Heart right ventricle (tissue), 16 donors: ENCODE results near the gene CPT2. TPM values are rescaled to one million over a fixed set of nuclear protein-coding genes. Genes with fewer than 3 reads are reported as not detected.

ENCODE experiments used
- ATAC-seq, 8 donors: fragments of 200-7000 bp; cut with Tn5 transposase; one replicate each; pipeline ENCODE4 v1.9.1; 2020; ENCODE audit warnings: mild to moderate bottlenecking in 8 of 8, moderate library complexity in 8 of 8, moderate number of reproducible peaks in 1 of 8
- DNase-seq, 2 donors: peaks; one replicate each; pipeline ENCODE4 v3.0.0-alpha.2; 2020
- H3K27ac ChIP-seq, 10 donors: fragments of 200-600 bp; sonication (generic) in 2 of 10; one replicate each; pipeline versions ENCODE4 v1.5.0 to v1.8.0; 2020 to 2022; ENCODE audit warnings: mild to moderate bottlenecking in 3 of 10
- H3K27me3 ChIP-seq, 7 donors: fragments of 200-600 bp; one replicate each; pipeline ENCODE4 v1.8.0; 2021 to 2022; ENCODE audit warnings: mild to moderate bottlenecking in 2 of 7
- H3K36me3 ChIP-seq, 9 donors: fragments of 200-600 bp; sonication (generic) in 1 of 9; one replicate each; pipeline versions ENCODE4 v1.5.0 to v1.8.0; 2020 to 2022; ENCODE audit warnings: mild to moderate bottlenecking in 2 of 9
- H3K4me1 ChIP-seq, 9 donors: fragments of 200-600 bp; sonication (generic) in 1 of 9; one replicate each; pipeline versions ENCODE4 v1.5.0 to v1.8.0; 2020 to 2022; ENCODE audit warnings: mild to moderate bottlenecking in 4 of 9
- H3K4me3 ChIP-seq, 10 donors: fragments of 200-600 bp; sonication (generic) in 2 of 10; one replicate each; pipeline versions ENCODE4 v1.5.0 to v1.8.0; 2020 to 2022; ENCODE audit warnings: mild to moderate bottlenecking in 7 of 10, moderate library complexity in 2 of 10
- H3K9me3 ChIP-seq, 11 donors: fragments of 200-600 bp in 10 of 11; sonication (generic) in 2 of 11; one replicate each; pipeline versions ENCODE4 v1.5.0 to v1.8.0; 2013 to 2022; ENCODE audit warnings: mild to moderate bottlenecking in 2 of 11, control low read depth in 1 of 11, moderate library complexity in 1 of 11
- CTCF ChIP-seq, 9 donors: fragments of 200-600 bp; sonication (generic) in 2 of 9; IDR thresholded peaks; one replicate each; pipeline versions ENCODE4 v1.5.0 to v1.8.0; 2021 to 2022; ENCODE audit warnings: antibody characterized with exemption in 9 of 9, mild to moderate bottlenecking in 5 of 9, moderate library complexity in 1 of 9
- WGBS, 2 donors: extraction: QIAGEN DNeasy Blood & Tissue Kit; methylation state at CpG; one replicate each; pipeline ENCODE4 v1.1.7; 2013; ENCODE audit warnings: inconsistent platforms in 1 of 2; 5-methylcytosine and 5-hydroxymethylcytosine counted together
- intact Hi-C, 10 donors: fragments of 100-400 bp; cut with DNase I; formaldehyde crosslinking; loops; one replicate each; pipeline versions ENCODE4 v1.11.1 to v1.14.2; 2022
- polyA plus RNA-seq, 2 donors: library from polyadenylated mRNA; stranded (reverse); fragments of 200-250 nt; gene quantifications; one replicate each; pipeline ENCODE4 v1.2.3, GENCODE V29; 2013
- total RNA-seq, 10 donors: library from RNA; stranded (reverse); fragmentation: NEBNext Ultra II Directional in 3 of 10; extraction: Animal tissue kit (Norgen Biotek cat#: 25700) in 3 of 10; gene quantifications; one replicate each; pipeline versions ENCODE4 v1.2.1 to v1.2.4, GENCODE V29; 2021 to 2023
- donor health status: Arrhythmogenic right ventricular cardiomyopathy.
- donor health status: ischemic (EF 13 %, LVEDD 7.1; RV severe dilation, severe dysfunction).
- donor health status: healthy with polysubstance abuse.
- donor health status: DM: no; HTN: yes; CAD: no.
- donor health status: DM: no; HTN: no; CAD: no.
- donor health status: ischemic (EF 25% LVEDD 6.9; RV normal size, moderate dysfunction).
- donor health status: ischemic (EF 25% LVEDD 5.7; RV mildly dilated, moderate dysfunction).
- donor health status: healthy.
- donor health status: DM: yes; HTN: yes; CAD: no.
- donor health status: Ischemic cardiomyopathy.
- donor health status: ischemic (EF 35%, LVEDD 5.7; RV mildly dilated, moderate dysfunction).
- donor health status: nonischemic (EF 11% LVEDD 7.7; RV severe dilation, severe dysfunction).
- donor health status: DM: yes; HTN: yes; CAD: no.
- donor health status: PGD.
- donor health status: ischemic (EF 29% LVEDD 5.4; RV normal size, mild dysfunction).
- donor health status: nonischemic (EF 23%, LVEDD 6.1; RV moderate dilation, normal function).

Gene CPT2
- total and polyA plus RNA-seq, 12 donors: 10.3 to 48.7 (median 36.8) TPM

GRCh38 chr1:53154859-53155438, 41.7 kb upstream of the CPT2 start:
- intact Hi-C loops: no loop called here
- DNase-seq (no peak), ATAC-seq (no peak)
- no peak for TF ChIP-seq CTCF (IDR thresholded peaks at IDR 0.05)
- Histone ChIP-seq H3K36me3 (no peaks in the 10 kb centered on the region), H3K4me1 (no peaks in the 10 kb centered on the region), H3K9me3 (no peaks in the 10 kb centered on the region), H3K27ac (no peak overlapping the region), H3K4me3 (no peak overlapping the region), H3K27me3 (no peaks in the 10 kb centered on the region)
- 84 to 89% methylated on average over 8 of the region's 8 CpGs for WGBS, 2 donors

- Histone ChIP-seq H3K4me1 (no peaks in the 10 kb centered on the region), H3K4me3 (no peak overlapping the region), H3K27ac (no peak overlapping the region), H3K9me3 (no peaks in the 10 kb centered on the region), H3K36me3 (no peaks in the 10 kb centered on the region), H3K27me3 (no peaks in the 10 kb centered on the region)
- intact Hi-C loops: no loop called here
- TF ChIP-seq CTCF (IDR thresholded peaks at IDR 0.05): no peak
- 93 to 96% methylated on average over 1 of the region's 1 CpG for WGBS, 2 donors
- ATAC-seq: no peak
- no peak for DNase-seq
These were observed 41.1 kb upstream of the CPT2 start for GRCh38 chr1:53155534-53155933.

GRCh38 chr1:53155945-53156344, 40.7 kb upstream of the CPT2 start:
- no peak overlapping the region for H3K27ac ChIP-seq
- no peaks in the 10 kb centered on the region for H3K27me3 ChIP-seq
- no peak overlapping the region for H3K4me3 ChIP-seq
- ATAC-seq (no peak), DNase-seq (no peak)
- intact Hi-C loops: no loop called here
- 86 to 90% methylated on average over 7 of the region's 7 CpGs for WGBS, 2 donors
- H3K36me3 ChIP-seq: no peaks in the 10 kb centered on the region
- H3K9me3 ChIP-seq: no peaks in the 10 kb centered on the region
- no peaks in the 10 kb centered on the region for H3K4me1 ChIP-seq
- TF ChIP-seq CTCF (IDR thresholded peaks at IDR 0.05): no peak

GRCh38 chr1:53156783-53157182, 39.8 kb upstream of the CPT2 start:
- DNase-seq: no peak
- intact Hi-C loops: no loop called here
- no peak overlapping the region for H3K27ac ChIP-seq
- H3K27me3 ChIP-seq: no peaks in the 10 kb centered on the region
- no peak for ATAC-seq
- no peaks in the 10 kb centered on the region for H3K36me3 ChIP-seq
- no peaks in the 10 kb centered on the region for H3K9me3 ChIP-seq
- H3K4me1 ChIP-seq: no peaks in the 10 kb centered on the region
- TF ChIP-seq CTCF (IDR thresholded peaks at IDR 0.05): no peak
- no peak overlapping the region for H3K4me3 ChIP-seq
- WGBS, 2 donors: 78 to 79% methylated on average over 3 of the region's 3 CpGs
